Stimulated activated CD8-positive, alpha-beta memory T cell treated with anti-CD3 and anti-CD28 coated beads, Interleukin-4, amount 100 ng/mL, for 1 hour (primary cell): ENCODE results near the gene REC114.
"Not testable (repeated sequence)": the region's sequence is repeated elsewhere in the genome, so short reads cannot be mapped to it uniquely, and the experiment has no call there.

Experiments
- DNase-seq, 2 donors: peaks; one replicate each; pipeline ENCODE4 v3.0.0-alpha.2; 2020; ENCODE audit warnings: low read depth in 2 of 2, low spot score in 1 of 2

REC114 gene

GRCh38 chr15:73573572-73573971 is 130.6 kb downstream of the REC114 start:
- no peak for DNase-seq

GRCh38 chr15:73575636-73576247 is 132.8 kb downstream of the REC114 start:
- DNase-seq = no peak

- DNase-seq = not testable (repeated sequence)
These were observed 134.6 kb downstream of the REC114 start for GRCh38 chr15:73577593-73577992.

- no peak for DNase-seq
These were observed 135.1 kb downstream of the REC114 start for GRCh38 chr15:73578026-73578425.

GRCh38 chr15:73582851-73583379 is 140.0 kb downstream of the REC114 start:
- DNase-seq = no peak

GRCh38 chr15:73583544-73583943 is 140.6 kb downstream of the REC114 start:
- no peak for DNase-seq

- DNase-seq = no peak
These were observed 141.9 kb downstream of the REC114 start for GRCh38 chr15:73584699-73585420.

- no peak for DNase-seq
These were observed 143.1 kb downstream of the REC114 start for GRCh38 chr15:73585871-73586654.

- DNase-seq = no peak
These were observed 146.8 kb downstream of the REC114 start for GRCh38 chr15:73589766-73590165.

GRCh38 chr15:73590263-73590662 is 147.3 kb downstream of the REC114 start:
- no peak for DNase-seq

GRCh38 chr15:73593304-73594074 is 150.5 kb downstream of the REC114 start:
- no peak for DNase-seq

GRCh38 chr15:73594109-73594508 is 151.1 kb downstream of the REC114 start:
- DNase-seq = no peak

- DNase-seq = no peak
These were observed 153.2 kb downstream of the REC114 start for GRCh38 chr15:73596174-73596573.

- DNase-seq = no peak
These were observed 154.2 kb downstream of the REC114 start for GRCh38 chr15:73597036-73597638.

- DNase-seq = no peak
These were observed 155.7 kb downstream of the REC114 start for GRCh38 chr15:73598530-73599160.

GRCh38 chr15:73599934-73600333 is 157.0 kb downstream of the REC114 start:
- no peak for DNase-seq

GRCh38 chr15:73600413-73601335 is 157.7 kb downstream of the REC114 start:
- no peak for DNase-seq

- no peak for DNase-seq
These were observed 158.8 kb downstream of the REC114 start for GRCh38 chr15:73601451-73602445.
